Neuron (in vitro differentiated cells): ENCODE data around the gene IRGC.

ENCODE experiments used
- H2AFZ ChIP-seq: one replicate; pipeline ENCODE4 v1.6.1; 2013; ENCODE audit warnings: low read depth, mild to moderate bottlenecking, inconsistent platforms, low read length, moderate library complexity
- H3K27me3 ChIP-seq: one replicate; pipeline ENCODE4 v1.6.1; 2013; ENCODE audit warnings: low read length; ENCODE audit not compliant: insufficient read depth
- H3K36me3 ChIP-seq: one replicate; pipeline ENCODE4 v1.6.1; 2013; ENCODE audit warnings: low read length; ENCODE audit not compliant: insufficient read depth
- H3K4me1 ChIP-seq: one replicate; pipeline ENCODE4 v1.6.1; 2013; ENCODE audit warnings: low read length; ENCODE audit not compliant: insufficient read depth
- H3K4me3 ChIP-seq: 2 replicates; pipeline ENCODE4 v1.5.1; 2013; ENCODE audit warnings: mild to moderate bottlenecking, low read length, moderate library complexity
- H3K9me3 ChIP-seq: one replicate; pipeline ENCODE4 v1.6.1; 2013; ENCODE audit warnings: low read length

Gene IRGC

GRCh38 chr19:43715776-43716175 is at the start of gene IRGC:
Gene IRGC (plus strand): TSS chr19:43716076. CDS start chr19:43718559, 2,483 bp downstream.
- no peaks in the 10 kb centered on the region for H3K9me3 ChIP-seq
- H3K27me3 ChIP-seq = peaks cover 5% of the 10 kb centered on the region

GRCh38 chr19:43667126-43667875 is 48.6 kb upstream of the IRGC start:
- peaks cover 5% of the 10 kb centered on the region for H3K4me1 ChIP-seq
- H3K4me3 ChIP-seq = peak overlapping the region; percentile 39
- peaks cover 17% of the 10 kb centered on the region for H3K27me3 ChIP-seq
- H3K9me3 ChIP-seq = no peaks in the 10 kb centered on the region
- peak overlapping the region; percentile 85 for H2AFZ ChIP-seq
- H3K36me3 ChIP-seq = no peaks in the 10 kb centered on the region

More at GRCh38 chr19:43715776-43716175, at the start of gene IRGC:
- Histone ChIP-seq H3K4me1 (no peaks in the 10 kb centered on the region), H3K36me3 (no peaks in the 10 kb centered on the region), H2AFZ (no peak within 1 kb of the TSS), H3K4me3 (no peak within 1 kb of the TSS)

GRCh38 chr19:43667876-43668405 is 47.9 kb upstream of the IRGC start:
- H3K4me3 ChIP-seq = peak overlapping the region; percentile 39
- no peaks in the 10 kb centered on the region for H3K9me3 ChIP-seq
- peak overlapping the region; percentile 85 for H2AFZ ChIP-seq
- peaks cover 17% of the 10 kb centered on the region for H3K27me3 ChIP-seq
- peaks cover 5% of the 10 kb centered on the region for H3K4me1 ChIP-seq
- no peaks in the 10 kb centered on the region for H3K36me3 ChIP-seq

- Histone ChIP-seq H2AFZ (peak overlapping the region; percentile 85), H3K9me3 (no peaks in the 10 kb centered on the region), H3K27me3 (peaks cover 17% of the 10 kb centered on the region), H3K4me3 (peak overlapping the region; percentile 39), H3K4me1 (peaks cover 5% of the 10 kb centered on the region), H3K36me3 (no peaks in the 10 kb centered on the region)
Measured at GRCh38 chr19:43668406-43669109, 47.3 kb upstream of the IRGC start.

- Histone ChIP-seq H2AFZ (no peak overlapping the region), H3K27me3 (peaks cover 23% of the 10 kb centered on the region), H3K4me3 (no peak overlapping the region), H3K4me1 (peaks cover 5% of the 10 kb centered on the region), H3K9me3 (no peaks in the 10 kb centered on the region), H3K36me3 (no peaks in the 10 kb centered on the region)
Measured at GRCh38 chr19:43672061-43672679, 43.7 kb upstream of the IRGC start.

GRCh38 chr19:43673637-43674036 is 42.2 kb upstream of the IRGC start:
- H3K36me3 ChIP-seq = no peaks in the 10 kb centered on the region
- H3K9me3 ChIP-seq = no peaks in the 10 kb centered on the region
- H3K4me1 ChIP-seq = peaks cover 5% of the 10 kb centered on the region
- H3K4me3 ChIP-seq = no peak overlapping the region
- no peak overlapping the region for H2AFZ ChIP-seq
- peaks cover 24% of the 10 kb centered on the region for H3K27me3 ChIP-seq

GRCh38 chr19:43674183-43674582 is 41.7 kb upstream of the IRGC start:
- peaks cover 20% of the 10 kb centered on the region for H3K27me3 ChIP-seq
- H3K4me3 ChIP-seq = no peak overlapping the region
- peaks cover 5% of the 10 kb centered on the region for H3K4me1 ChIP-seq
- no peaks in the 10 kb centered on the region for H3K9me3 ChIP-seq
- no peak overlapping the region for H2AFZ ChIP-seq
- H3K36me3 ChIP-seq = no peaks in the 10 kb centered on the region

GRCh38 chr19:43674596-43674995 is 41.3 kb upstream of the IRGC start:
- H3K36me3 ChIP-seq = no peaks in the 10 kb centered on the region
- no peak overlapping the region for H3K4me3 ChIP-seq
- H3K4me1 ChIP-seq = peaks cover 5% of the 10 kb centered on the region
- H2AFZ ChIP-seq = no peak overlapping the region
- H3K27me3 ChIP-seq = peaks cover 19% of the 10 kb centered on the region
- no peaks in the 10 kb centered on the region for H3K9me3 ChIP-seq

- Histone ChIP-seq H3K4me1 (no peaks in the 10 kb centered on the region), H3K27me3 (peaks cover 12% of the 10 kb centered on the region), H2AFZ (no peak overlapping the region), H3K4me3 (no peak overlapping the region), H3K9me3 (no peaks in the 10 kb centered on the region), H3K36me3 (no peaks in the 10 kb centered on the region)
Measured at GRCh38 chr19:43675269-43675879, 40.5 kb upstream of the IRGC start.

GRCh38 chr19:43675906-43676305 is 40.0 kb upstream of the IRGC start:
- H3K9me3 ChIP-seq = no peaks in the 10 kb centered on the region
- H2AFZ ChIP-seq = no peak overlapping the region
- H3K4me3 ChIP-seq = no peak overlapping the region
- peaks cover 7% of the 10 kb centered on the region for H3K27me3 ChIP-seq
- H3K4me1 ChIP-seq = no peaks in the 10 kb centered on the region
- H3K36me3 ChIP-seq = no peaks in the 10 kb centered on the region

- no peaks in the 10 kb centered on the region for H3K9me3 ChIP-seq
- no peaks in the 10 kb centered on the region for H3K4me1 ChIP-seq
- no peak overlapping the region for H3K4me3 ChIP-seq
- H2AFZ ChIP-seq = no peak overlapping the region
- no peaks in the 10 kb centered on the region for H3K36me3 ChIP-seq
- peaks cover 6% of the 10 kb centered on the region for H3K27me3 ChIP-seq
Measured at GRCh38 chr19:43678512-43679261, 37.2 kb upstream of the IRGC start.

GRCh38 chr19:43681821-43682220 is 34.1 kb upstream of the IRGC start:
- Histone ChIP-seq H3K36me3 (no peaks in the 10 kb centered on the region), H3K4me1 (peaks cover 1% of the 10 kb centered on the region), H3K4me3 (no peak overlapping the region), H2AFZ (no peak overlapping the region), H3K27me3 (peaks cover 4% of the 10 kb centered on the region), H3K9me3 (no peaks in the 10 kb centered on the region)
